ENCODE data around the gene SIK3. TPM values are rescaled to one million over a fixed set of nuclear protein-coding genes. Genes with fewer than 3 reads are reported as not detected.

Gene SIK3
- total RNA-seq, 1 experiment from 2014 or later = 31.4 TPM

DNA sequence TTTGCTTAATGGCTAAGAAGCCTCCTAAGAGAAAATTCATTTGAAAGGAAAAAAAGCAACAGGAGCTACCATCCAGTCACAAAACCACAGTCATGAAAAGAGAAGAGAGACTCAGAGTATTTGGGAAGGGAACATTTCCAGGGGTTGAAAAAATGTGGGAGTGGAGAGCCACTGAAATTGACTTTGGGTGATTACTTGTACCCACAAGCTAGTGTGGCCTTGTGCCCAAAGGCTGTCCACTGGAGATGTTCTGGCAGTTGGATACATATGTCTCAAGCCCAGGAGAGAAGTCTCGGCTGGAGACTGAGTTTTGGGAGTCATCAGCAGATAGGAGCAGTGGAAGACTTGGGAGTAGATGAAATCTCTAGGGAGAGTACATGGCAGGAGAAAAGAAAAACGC is 303.4 kb downstream of the SIK3 start:
- no peak overlapping the region for H2BK12ac ChIP-seq (ENCODE audit: insufficient read length, low read depth, low read length)
- H4K8ac ChIP-seq (replicated peaks; ENCODE audit: insufficient read length, low read depth, low read length) = no peak overlapping the region
- H3K14ac ChIP-seq (ENCODE audit: insufficient read depth, low read length) = no peak overlapping the region
- H3K36me3 Mint-ChIP-seq (ENCODE audit: insufficient read depth in 1 of 3, low read depth in 3 of 3) = no peaks in the 10 kb centered on the region
- no peak overlapping the region for H4K91ac ChIP-seq (ENCODE audit: insufficient read length, low read depth, low read length)
- no peak overlapping the region for H3K27ac Mint-ChIP-seq
- no peak overlapping the region for H3T11ph ChIP-seq (ENCODE audit: low read length)
- no peaks in the 10 kb centered on the region for H3K79me1 ChIP-seq (ENCODE audit: insufficient read depth, low read depth, low read length, poor library complexity, severe bottlenecking)
- H3K18ac ChIP-seq (ENCODE audit: insufficient read length, low read depth, low read length) = no peak overlapping the region
- no peaks in the 10 kb centered on the region for H3K9me3 ChIP-seq (ENCODE audit: control insufficient read depth, low read depth, low read length)
- TF ChIP-seq, protein P1, sequence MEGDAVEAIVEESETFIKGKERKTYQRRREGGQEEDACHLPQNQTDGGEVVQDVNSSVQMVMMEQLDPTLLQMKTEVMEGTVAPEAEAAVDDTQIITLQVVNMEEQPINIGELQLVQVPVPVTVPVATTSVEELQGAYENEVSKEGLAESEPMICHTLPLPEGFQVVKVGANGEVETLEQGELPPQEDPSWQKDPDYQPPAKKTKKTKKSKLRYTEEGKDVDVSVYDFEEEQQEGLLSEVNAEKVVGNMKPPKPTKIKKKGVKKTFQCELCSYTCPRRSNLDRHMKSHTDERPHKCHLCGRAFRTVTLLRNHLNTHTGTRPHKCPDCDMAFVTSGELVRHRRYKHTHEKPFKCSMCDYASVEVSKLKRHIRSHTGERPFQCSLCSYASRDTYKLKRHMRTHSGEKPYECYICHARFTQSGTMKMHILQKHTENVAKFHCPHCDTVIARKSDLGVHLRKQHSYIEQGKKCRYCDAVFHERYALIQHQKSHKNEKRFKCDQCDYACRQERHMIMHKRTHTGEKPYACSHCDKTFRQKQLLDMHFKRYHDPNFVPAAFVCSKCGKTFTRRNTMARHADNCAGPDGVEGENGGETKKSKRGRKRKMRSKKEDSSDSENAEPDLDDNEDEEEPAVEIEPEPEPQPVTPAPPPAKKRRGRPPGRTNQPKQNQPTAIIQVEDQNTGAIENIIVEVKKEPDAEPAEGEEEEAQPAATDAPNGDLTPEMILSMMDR (conservative IDR thresholded peaks at IDR 0.05) = no peak
- no peaks in the 10 kb centered on the region for H3K79me2 ChIP-seq (ENCODE audit: insufficient read depth, low read length)
- H3K4me2 ChIP-seq (ENCODE audit: insufficient read depth, insufficient read length, low read length) = no peak overlapping the region
- no peak overlapping the region for H2BK15ac ChIP-seq (ENCODE audit: low read depth, low read length)
- H2AK5ac ChIP-seq (ENCODE audit: insufficient read length, low read length) = no peak overlapping the region
- H4K5ac ChIP-seq (ENCODE audit: insufficient read length, low read depth, low read length) = no peak overlapping the region
- peaks cover 9 to 19% of the 10 kb centered on the region in 2 experiments for H3K4me1 Mint-ChIP-seq
- no peaks in the 10 kb centered on the region for H3K27me3 ChIP-seq (ENCODE audit: insufficient read depth, low read length)
- H3K9ac ChIP-seq (ENCODE audit: extremely low read depth, insufficient read length, low read length) = no peak overlapping the region
- no peaks in the 10 kb centered on the region for H3K9me3 Mint-ChIP-seq
- H3K27me3 Mint-ChIP-seq (ENCODE audit: low read depth) = peaks cover 9% of the 10 kb centered on the region
- no peaks in the 10 kb centered on the region; the same call in 1 of the 2 replicates for H3K4me1 ChIP-seq (ENCODE audit: insufficient read depth, low read length)
- H3K23me2 ChIP-seq (ENCODE audit: insufficient read length, low read depth, low read length, poor library complexity, severe bottlenecking) = no peaks in the 10 kb centered on the region
- H3K4ac ChIP-seq (ENCODE audit: low read depth, low read length) = no peak overlapping the region
- no peak overlapping the region for H3K56ac ChIP-seq (ENCODE audit: insufficient read length, low read depth, low read length)
- no peak overlapping the region for H2BK120ac ChIP-seq (ENCODE audit: low read depth, low read length, poor library complexity, severe bottlenecking)
- no CpG with 5 or more reads among the region's 2 CpGs for WGBS (ENCODE audit: extremely low coverage, insufficient read length, low lambda C conversion rate)
- no peak overlapping the region for H2AFZ ChIP-seq (ENCODE audit: low read length)
- H3K27ac ChIP-seq (ENCODE audit: insufficient read length, low read depth, low read length) = no peak overlapping the region
- no peak overlapping the region for H3K4me3 Mint-ChIP-seq
- no peaks in the 10 kb centered on the region for H4K20me1 ChIP-seq (ENCODE audit: control insufficient read depth, insufficient read depth, insufficient read length)
- H2BK20ac ChIP-seq (ENCODE audit: low read depth, low read length, poor library complexity, severe bottlenecking) = no peak overlapping the region
- no peak for DNase-seq
- no peak overlapping the region for H2BK5ac ChIP-seq (ENCODE audit: insufficient read length, low read length)
- H3K23ac ChIP-seq (ENCODE audit: insufficient read length, low read depth, low read length) = no peak overlapping the region
